Spleen (tissue), 11 donors: Measurements from ENCODE around the gene TNRC18. TPM values are rescaled to one million over a fixed set of nuclear protein-coding genes. Genes with fewer than 3 reads are reported as not detected.
"Not testable (repeated sequence)": the region's sequence is repeated elsewhere in the genome, so short reads cannot be mapped to it uniquely, and the experiment has no call there.

Source experiments
- DNase-seq: peaks from one replicate; pipeline ENCODE4 v3.0.0-alpha.2; 2020
- H3K27ac ChIP-seq, 8 donors: fragments of 200-600 bp; sonication (generic) in 7 of 8; 1 replicate in 4 of 8; 2 replicates in 4 of 8; pipeline versions ENCODE4 v1.5.0 to v1.8.0; 2016 to 2021; ENCODE audit warnings: inconsistent platforms in 4 of 8, mild to moderate bottlenecking in 4 of 8, moderate library complexity in 1 of 8
- H3K27me3 ChIP-seq, 7 donors: fragments of 200-600 bp; sonication (generic) in 6 of 7; replicated peaks in 1 of 7; 1 replicate in 4 of 7; 2 replicates in 3 of 7; pipeline versions ENCODE4 v1.5.0 to v1.8.0; 2016 to 2021; ENCODE audit warnings: inconsistent platforms in 3 of 7, mild to moderate bottlenecking in 1 of 7
- H3K36me3 ChIP-seq, 6 donors: fragments of 200-600 bp; sonication (generic) in 5 of 6; 1 replicate in 4 of 6; 2 replicates in 2 of 6; pipeline versions ENCODE4 v1.5.0 to v1.8.0; 2016 to 2021; ENCODE audit warnings: inconsistent platforms in 2 of 6
- H3K4me1 ChIP-seq, 6 donors: fragments of 200-600 bp; sonication (generic) in 5 of 6; 1 replicate in 3 of 6; 2 replicates in 3 of 6; pipeline versions ENCODE4 v1.5.0 to v1.8.0; 2016 to 2021; ENCODE audit warnings: inconsistent platforms in 3 of 6
- H3K4me3 ChIP-seq, 8 donors: fragments of 200-600 bp; sonication (generic) in 7 of 8; 1 replicate in 4 of 8; 2 replicates in 4 of 8; pipeline versions ENCODE4 v1.5.0 to v1.8.0; 2016 to 2021; ENCODE audit warnings: inconsistent platforms in 4 of 8, mild to moderate bottlenecking in 4 of 8, moderate library complexity in 2 of 8
- H3K9me3 ChIP-seq, 8 donors: fragments of 200-600 bp; sonication (generic) in 7 of 8; 1 replicate in 4 of 8; 2 replicates in 4 of 8; pipeline versions ENCODE4 v1.5.0 to v1.8.0; 2016 to 2021; ENCODE audit warnings: inconsistent platforms in 4 of 8
- CTCF ChIP-seq, 11 experiments: fragments of 200-600 bp in 7 of 11; fragments of 450-650 bp in 4 of 11; sonication (generic) in 4 of 11; IDR thresholded peaks in 8 of 11; conservative IDR thresholded peaks in 3 of 11; 1 replicate in 7 of 11; 2 replicates in 4 of 11; pipeline versions ENCODE4 v1.4.0 to v1.8.0; 2016 to 2021; ENCODE audit warnings: antibody characterized with exemption in 11 of 11, inconsistent platforms in 4 of 11, mild to moderate bottlenecking in 1 of 11
- POLR2A ChIP-seq, 3 donors: fragments of 450-650 bp; IDR thresholded peaks; one replicate each; pipeline ENCODE4 v1.5.1; 2017; ENCODE audit warnings: antibody characterized with exemption in 3 of 3, mild to moderate bottlenecking in 1 of 3
- POLR2AphosphoS5 ChIP-seq, 3 donors: sonication (generic); formaldehyde crosslinking; IDR thresholded peaks; one replicate each; pipeline ENCODE4 v1.5.1; 2017; ENCODE audit warnings: antibody characterized with exemption in 3 of 3
- WGBS, 5 donors: extraction: QIAGEN DNeasy Blood & Tissue Kit in 3 of 5; methylation state at CpG; one replicate each; pipeline versions ENCODE4 v1.1.5 to v1.1.7; 2013 to 2018; 5-methylcytosine and 5-hydroxymethylcytosine counted together
- intact Hi-C: fragments of 100-400 bp; cut with DNase I; formaldehyde crosslinking; loops from one replicate; pipeline ENCODE4 v1.15.0; 2023; ENCODE audit warnings: low total_unique reads
- polyA plus RNA-seq, 3 donors: library from polyadenylated mRNA; stranded (reverse); fragments of 200-250 nt; gene quantifications; one replicate each; pipeline ENCODE4 v1.2.1, GENCODE V29; 2013
- total RNA-seq, 7 donors: library from RNA; depleted of rRNA in 3 of 7; stranded (reverse); fragments of >200 nt in 3 of 7; fragmentation: NEBNext Ultra II Directional in 4 of 7; extraction: Animal tissue kit (Norgen Biotek cat#: 25700) in 4 of 7; gene quantifications; one replicate each; pipeline versions ENCODE4 v1.1.0 to v1.2.1, GENCODE V29; 2016 to 2021
- donor health status: healthy with polysubstance abuse.
- donor health status: DM: no; HTN: no; CAD: no; lungs with moderate emphysema.
- donor health status: DM: no; HTN: no; CAD: no.
- donor health status: Bipolar disorder and iron deficiency.
- donor health status: healthy.
- donor health status: DM: no; HTN: no; CAD: no.
- donor health status: DM: yes; HTN: yes; CAD: no.

TNRC18 gene
- total and polyA plus RNA-seq, 10 donors, result 3.4 to 124 (median 71.0) TPM

GRCh38 chr7:5307221-5308142, 116.2 kb downstream of the TNRC18 start:
- DNase-seq, H3K27ac ChIP-seq, H3K4me3 ChIP-seq, H3K9me3 ChIP-seq, intact Hi-C loops, H3K4me1 ChIP-seq, H3K27me3 ChIP-seq: not testable (repeated sequence)
- H3K36me3 ChIP-seq, result peaks cover 0 to 68% (median 48%) of the 10 kb centered on the region in 6 donors
- WGBS, 5 donors, result 93 to 97% (median 96%) methylated on average over 9 to 39 of the region's 39 CpGs
- TF ChIP-seq POLR2AphosphoS5 (IDR thresholded peaks at IDR 0.05), result peak in 2 of 3 donors; percentile 13 to 48

GRCh38 chr7:5305050-5305449, 118.6 kb downstream of the TNRC18 start:
- intact Hi-C loops, DNase-seq, H3K4me3 ChIP-seq, H3K27me3 ChIP-seq, H3K27ac ChIP-seq, H3K9me3 ChIP-seq, H3K4me1 ChIP-seq: not testable (repeated sequence)
- peaks cover 0 to 43% (median 25%) of the 10 kb centered on the region in 6 donors for H3K36me3 ChIP-seq
- WGBS, 5 donors, result 82 to 88% (median 86%) methylated on average over 5 to 9 of the region's 9 CpGs

GRCh38 chr7:5303591-5304505, 119.8 kb downstream of the TNRC18 start:
- Histone ChIP-seq H3K27ac (no peak overlapping the region), H3K9me3 (no peaks in the 10 kb centered on the region), H3K4me3 (no peak overlapping the region), H3K4me1 (no peaks in the 10 kb centered on the region), H3K36me3 (peaks cover 0 to 31% (median 19%) of the 10 kb centered on the region in 6 donors), H3K27me3 (peaks cover 0 to 5% (median 0%) of the 10 kb centered on the region in 7 donors)
- WGBS, 5 donors, result 70 to 77% (median 72%) methylated on average over 19 to 35 of the region's 35 CpGs
- DNase-seq, result no peak
- intact Hi-C loops, result no loop called here
- TF ChIP-seq POLR2AphosphoS5 (IDR thresholded peaks at IDR 0.05) (peak in 1 of 3 donors; percentile 16), CTCF (IDR thresholded peaks at IDR 0.05 in 8 of 11, conservative IDR thresholded peaks at IDR 0.05 in 3 of 11) (no peak)

- H3K36me3 ChIP-seq, result peaks cover 0 to 24% (median 13%) of the 10 kb centered on the region in 6 donors
- 76 to 85% (median 84%) methylated on average over 10 to 18 of the region's 18 CpGs for WGBS, 5 donors
- TF ChIP-seq POLR2AphosphoS5 (IDR thresholded peaks at IDR 0.05) (no peak), POLR2A (IDR thresholded peaks at IDR 0.05) (no peak), CTCF (IDR thresholded peaks at IDR 0.05 in 8 of 11, conservative IDR thresholded peaks at IDR 0.05 in 3 of 11) (no peak)
- H3K27ac ChIP-seq, result no peak overlapping the region
- intact Hi-C loops, result no loop called here
- no peaks in the 10 kb centered on the region for H3K4me1 ChIP-seq
- DNase-seq, result no peak
- no peaks in the 10 kb centered on the region for H3K9me3 ChIP-seq
- H3K27me3 ChIP-seq, result peaks cover 0 to 12% (median 1%) of the 10 kb centered on the region in 7 donors
- H3K4me3 ChIP-seq, result no peak overlapping the region
Measured at GRCh38 chr7:5303061-5303460, 120.6 kb downstream of the TNRC18 start.
